Measurements from ENCODE around the gene TNFAIP8L2.

TNFAIP8L2 gene

GRCh38 chr1:151156515-151156819 lies at the start of gene TNFAIP8L2:
TNFAIP8L2 (plus strand) TSS chr1:151156649; CDS start chr1:151158698, 2,049 bp downstream.
- in situ Hi-C loops (cut with MboI; ENCODE audit: low sequenced_read_pairs) = no loop called here

- in situ Hi-C loops (cut with MboI; ENCODE audit: low sequenced_read_pairs) = no loop called here
Observed at GRCh38 chr1:151106894-151107293, 49.6 kb upstream of the TNFAIP8L2 start.

- in situ Hi-C loops (cut with MboI; ENCODE audit: low sequenced_read_pairs) = no loop called here
Observed at GRCh38 chr1:151108331-151108730, 48.1 kb upstream of the TNFAIP8L2 start.

GRCh38 chr1:151113877-151114276 lies 42.6 kb upstream of the TNFAIP8L2 start:
- in situ Hi-C loops (cut with MboI; ENCODE audit: low sequenced_read_pairs) = no loop called here

GRCh38 chr1:151124763-151125403 lies 31.6 kb upstream of the TNFAIP8L2 start:
- in situ Hi-C loops (cut with MboI; ENCODE audit: low sequenced_read_pairs) = no loop called here

- in situ Hi-C loops (cut with MboI; ENCODE audit: low sequenced_read_pairs) = no loop called here
Observed at GRCh38 chr1:151128800-151129199, 27.6 kb upstream of the TNFAIP8L2 start.

GRCh38 chr1:151130987-151131586 lies 25.4 kb upstream of the TNFAIP8L2 start:
- in situ Hi-C loops (cut with MboI; ENCODE audit: low sequenced_read_pairs) = no loop called here

GRCh38 chr1:151131701-151132334 lies 24.6 kb upstream of the TNFAIP8L2 start:
- in situ Hi-C loops (cut with MboI; ENCODE audit: low sequenced_read_pairs) = no loop called here

- in situ Hi-C loops (cut with MboI; ENCODE audit: low sequenced_read_pairs) = no loop called here
Observed at GRCh38 chr1:151132335-151133017, 24.0 kb upstream of the TNFAIP8L2 start.

- in situ Hi-C loops (cut with MboI; ENCODE audit: low sequenced_read_pairs) = no loop called here
Observed at GRCh38 chr1:151133018-151133806, 23.2 kb upstream of the TNFAIP8L2 start.

- in situ Hi-C loops (cut with MboI; ENCODE audit: low sequenced_read_pairs) = no loop called here
Observed at GRCh38 chr1:151134396-151134795, 22.1 kb upstream of the TNFAIP8L2 start.

- in situ Hi-C loops (cut with MboI; ENCODE audit: low sequenced_read_pairs) = no loop called here
Observed at GRCh38 chr1:151134991-151135390, 21.5 kb upstream of the TNFAIP8L2 start.

- in situ Hi-C loops (cut with MboI; ENCODE audit: low sequenced_read_pairs) = no loop called here
Observed at GRCh38 chr1:151135433-151136385, 20.7 kb upstream of the TNFAIP8L2 start.

GRCh38 chr1:151137789-151138188 lies 18.7 kb upstream of the TNFAIP8L2 start:
- in situ Hi-C loops (cut with MboI; ENCODE audit: low sequenced_read_pairs) = no loop called here

- in situ Hi-C loops (cut with MboI; ENCODE audit: low sequenced_read_pairs) = no loop called here
Observed at GRCh38 chr1:151142411-151143056, 13.9 kb upstream of the TNFAIP8L2 start.

- in situ Hi-C loops (cut with MboI; ENCODE audit: low sequenced_read_pairs) = no loop called here
Observed at GRCh38 chr1:151143057-151143435, 13.4 kb upstream of the TNFAIP8L2 start.

GRCh38 chr1:151143986-151144385 lies 12.5 kb upstream of the TNFAIP8L2 start:
- in situ Hi-C loops (cut with MboI; ENCODE audit: low sequenced_read_pairs) = no loop called here

- in situ Hi-C loops (cut with MboI; ENCODE audit: low sequenced_read_pairs) = no loop called here
Observed at GRCh38 chr1:151144474-151145303, 11.8 kb upstream of the TNFAIP8L2 start.
